HG03108 (cell line): Measurements from ENCODE around the gene PDHA1.

Experiments used
- ATAC-seq: cut with Tn5 transposase; IDR thresholded peaks from one replicate; pipeline ENCODE4 v1.9.1; 2021; ENCODE audit warnings: moderate library complexity; ENCODE audit not compliant: unreplicated experiment

The PDHA1 gene

GRCh38 chrX:19373351-19373891 lies 29.7 kb downstream of the PDHA1 start:
- ATAC-seq: no peak

- ATAC-seq: no peak
Measured at GRCh38 chrX:19375546-19375945, 31.8 kb downstream of the PDHA1 start.

- ATAC-seq: no peak
Measured at GRCh38 chrX:19377799-19378198, 34.1 kb downstream of the PDHA1 start.

GRCh38 chrX:19381326-19381725 lies 37.6 kb downstream of the PDHA1 start:
- ATAC-seq: no peak

- ATAC-seq: peak; percentile 69
Measured at GRCh38 chrX:19382555-19383145, 38.9 kb downstream of the PDHA1 start.

- ATAC-seq: no peak
Measured at GRCh38 chrX:19386679-19387078, 43.0 kb downstream of the PDHA1 start.

GRCh38 chrX:19388064-19388679 lies 44.4 kb downstream of the PDHA1 start:
- no peak for ATAC-seq

- no peak for ATAC-seq
Measured at GRCh38 chrX:19388741-19389140, 45.0 kb downstream of the PDHA1 start.

- ATAC-seq: no peak
Measured at GRCh38 chrX:19389227-19389845, 45.6 kb downstream of the PDHA1 start.

GRCh38 chrX:19392078-19392477 lies 48.4 kb downstream of the PDHA1 start:
- ATAC-seq: no peak

- ATAC-seq: no peak
Measured at GRCh38 chrX:19392703-19393102, 49.0 kb downstream of the PDHA1 start.

GRCh38 chrX:19403696-19404095 lies 60.0 kb downstream of the PDHA1 start:
- ATAC-seq: no peak

- ATAC-seq: no peak
Measured at GRCh38 chrX:19410259-19410658, 66.5 kb downstream of the PDHA1 start.
